GM19395 (cell line): ENCODE measurements around the gene APEH.
"Not testable (repeated sequence)": the region's sequence is repeated elsewhere in the genome, so short reads cannot be mapped to it uniquely, and the experiment has no call there.

ENCODE experiments used
- ATAC-seq: cut with Tn5 transposase; IDR thresholded peaks from one replicate; pipeline ENCODE4 v1.9.1; 2021; ENCODE audit warnings: mild to moderate bottlenecking, moderate library complexity; ENCODE audit not compliant: unreplicated experiment

APEH gene

DNA sequence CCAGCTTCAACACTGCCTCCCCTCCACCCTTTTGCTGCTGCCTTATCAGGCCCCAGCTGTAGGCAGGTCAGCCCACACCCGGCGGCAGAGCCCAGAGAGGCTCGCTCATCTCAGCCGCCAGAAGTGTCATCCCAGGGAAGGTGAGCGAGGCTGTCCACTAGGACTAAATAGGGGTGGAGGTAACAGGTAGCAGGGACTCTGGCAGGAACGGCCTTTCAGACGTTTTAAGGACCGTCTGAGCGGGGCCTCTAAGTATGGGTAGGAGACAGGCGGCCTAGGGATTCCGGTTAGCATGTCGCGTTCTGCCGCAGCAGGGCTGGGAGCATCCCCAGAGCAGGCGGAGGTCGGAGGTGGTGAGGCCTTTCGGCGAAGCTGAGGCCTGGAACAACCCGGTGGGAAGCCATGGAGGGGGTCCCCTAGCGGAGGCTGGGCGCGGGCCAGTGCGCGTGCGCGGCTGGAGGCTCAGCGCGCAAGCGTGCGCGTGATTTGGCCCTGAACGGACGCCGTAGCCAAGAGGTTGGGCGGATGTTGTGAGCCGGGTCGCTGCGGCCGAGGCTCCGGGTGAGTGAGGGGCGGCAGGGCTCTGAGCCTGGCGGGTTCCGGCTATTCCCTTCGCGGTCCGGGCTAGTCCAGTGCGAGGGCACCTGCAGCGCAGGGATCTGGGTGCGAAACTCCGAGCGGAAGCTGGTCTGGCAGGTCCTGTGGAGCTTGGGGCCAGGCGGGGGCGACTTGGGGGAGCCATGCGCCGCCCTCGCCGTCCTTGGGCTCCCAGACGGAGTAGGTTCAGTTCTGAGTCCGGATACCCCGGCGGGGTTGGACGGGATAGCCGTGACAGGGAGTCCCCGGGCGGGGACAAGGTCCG lies 15.1 kb downstream of the APEH start, which contains the start of the genes MST1 and RNF123:
TSS of gene MST1 (minus strand) at position 429 of the 862 bp plus-strand sequence. CDS start 783 bp downstream, outside the sequence.
TSS of gene RNF123 (plus strand) at position 512 of the 862 bp plus-strand sequence. CDS start 1,609 bp downstream, outside the sequence.
- peak; percentile 54 for ATAC-seq

- peak; percentile 9 for ATAC-seq
These were observed 15.9 kb downstream of the APEH start for GRCh38 chr3:49689908-49690624.

DNA sequence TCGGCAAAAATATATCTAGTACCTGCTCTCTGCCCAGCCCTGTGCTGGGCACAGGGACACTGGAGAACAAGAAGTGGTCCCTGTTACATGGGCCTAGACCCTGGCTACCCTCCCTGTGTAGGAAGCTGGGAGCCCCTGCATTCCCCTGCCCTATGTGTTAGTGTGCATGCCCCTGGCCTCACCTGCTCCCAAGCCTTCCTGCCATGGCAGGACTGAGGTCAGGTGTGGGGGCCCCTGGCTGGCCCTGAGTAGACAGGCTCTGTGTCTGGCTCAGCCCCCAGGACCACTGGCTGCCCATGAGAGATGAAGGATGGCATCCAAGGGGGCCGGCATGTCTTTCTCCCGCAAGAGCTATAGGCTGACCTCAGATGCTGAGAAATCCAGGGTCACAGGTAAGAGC lies 16.7 kb downstream of the APEH start:
- not testable (repeated sequence) for ATAC-seq

- not testable (repeated sequence) for ATAC-seq
These were observed 17.3 kb downstream of the APEH start for GRCh38 chr3:49691481-49691880.

- ATAC-seq: not testable (repeated sequence)
These were observed 20.4 kb downstream of the APEH start for GRCh38 chr3:49694409-49695070.

- ATAC-seq: not testable (repeated sequence)
These were observed 21.3 kb downstream of the APEH start for GRCh38 chr3:49695350-49696015.

- ATAC-seq: no peak
These were observed 25.3 kb downstream of the APEH start for GRCh38 chr3:49699281-49699979.

DNA sequence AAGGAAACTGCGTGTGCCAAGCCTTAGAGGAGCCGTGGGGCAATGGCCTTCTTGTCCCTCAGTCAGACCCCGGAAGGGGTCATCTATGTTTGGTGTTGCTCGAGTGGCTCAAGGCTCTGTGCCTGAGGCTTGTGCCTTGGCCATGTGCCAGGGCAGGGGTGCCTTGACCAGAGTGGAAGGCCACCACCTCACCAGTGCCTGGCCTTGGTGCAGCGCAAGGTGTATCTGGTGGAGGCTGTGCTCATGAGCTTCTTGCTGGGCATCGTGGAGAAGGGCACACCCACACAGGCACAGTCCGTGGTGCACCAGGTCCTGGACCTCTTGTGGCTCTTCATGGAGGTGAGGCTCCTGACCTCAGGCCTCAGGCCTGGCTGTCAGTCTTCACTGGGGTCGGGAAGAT lies 25.9 kb downstream of the APEH start:
- no peak for ATAC-seq

DNA sequence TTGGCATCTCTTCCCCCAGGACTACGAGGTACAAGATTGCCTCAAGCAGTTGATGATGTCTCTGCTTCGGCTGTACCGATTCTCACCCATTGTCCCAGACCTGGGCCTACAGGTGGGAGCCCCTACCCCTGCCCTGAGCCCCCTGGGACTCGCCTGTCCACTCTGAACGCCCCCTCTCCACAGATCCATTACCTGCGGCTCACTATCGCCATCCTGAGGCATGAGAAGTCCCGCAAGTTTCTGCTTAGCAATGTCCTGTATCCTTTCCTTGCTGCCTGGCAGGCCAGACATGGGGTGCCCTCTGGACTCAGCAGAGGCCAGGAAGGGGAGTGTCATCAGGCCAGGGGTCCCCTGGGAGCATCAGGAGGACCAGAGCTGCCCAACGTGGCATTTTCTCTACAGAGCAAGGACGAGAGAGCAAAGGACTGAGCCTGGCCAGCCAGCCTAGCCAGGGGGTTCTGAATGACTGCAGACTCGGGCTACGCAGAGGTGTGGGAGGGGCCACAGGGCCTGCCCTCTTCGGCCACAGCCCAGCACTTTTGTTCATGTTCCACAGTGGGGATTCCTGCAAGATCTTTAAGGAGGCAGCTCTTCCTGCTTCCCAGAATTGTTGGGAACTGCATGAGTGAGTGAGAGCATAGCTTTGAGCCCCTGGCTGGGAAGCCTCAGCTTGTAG lies 26.4 kb downstream of the APEH start:
- ATAC-seq: no peak

GRCh38 chr3:49701388-49702077 lies 27.4 kb downstream of the APEH start:
- ATAC-seq: no peak

DNA sequence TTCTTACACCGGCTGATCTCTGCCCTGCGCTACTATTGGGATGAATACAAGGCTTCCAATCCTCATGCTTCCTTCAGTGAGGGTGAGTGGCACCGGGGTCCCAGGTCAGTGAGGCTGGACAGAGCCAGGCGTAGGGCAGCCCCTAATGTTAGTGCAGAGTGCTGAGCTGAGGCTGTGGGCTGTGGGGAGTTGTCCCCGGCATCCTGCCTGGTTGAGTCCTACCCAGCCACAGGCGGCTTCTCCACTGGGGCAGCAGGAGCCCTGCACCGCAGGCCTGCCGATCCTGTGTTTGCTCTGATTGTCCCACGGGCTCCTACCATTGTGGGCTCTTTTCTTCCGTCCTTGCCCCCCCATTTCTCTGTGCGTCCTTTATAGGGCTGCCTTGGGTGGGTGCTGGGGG lies 28.5 kb downstream of the APEH start:
- ATAC-seq: no peak

DNA sequence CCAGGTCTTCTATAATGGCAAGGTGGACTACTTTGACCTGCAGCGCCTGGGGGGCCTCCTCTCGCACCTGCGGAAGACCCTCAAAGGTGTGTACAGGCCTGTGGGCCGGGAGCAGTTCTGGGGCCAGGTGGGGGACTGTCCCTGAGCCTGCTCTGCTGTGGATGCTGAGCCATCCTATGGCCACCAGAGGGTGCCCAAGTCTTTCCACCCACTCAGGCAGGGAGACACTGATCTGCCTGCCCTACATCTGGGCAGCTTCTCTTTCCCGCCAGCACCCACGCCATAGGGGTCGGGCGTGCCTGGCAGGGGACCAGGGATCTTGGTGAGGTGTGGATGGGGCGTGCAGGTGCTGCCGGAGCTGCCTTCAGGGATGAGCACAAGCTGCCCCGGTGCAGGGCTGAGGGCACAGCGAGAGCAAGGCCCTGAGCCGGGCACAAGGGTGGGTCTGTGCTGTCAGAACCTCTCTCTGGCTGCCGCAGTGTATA lies 29.3 kb downstream of the APEH start:
- ATAC-seq: peak; percentile 82

- no peak for ATAC-seq
These were observed 29.8 kb downstream of the APEH start for GRCh38 chr3:49703956-49704355.

GRCh38 chr3:49704629-49705028 lies 30.5 kb downstream of the APEH start:
- ATAC-seq: no peak

GRCh38 chr3:49705390-49705960 lies 31.3 kb downstream of the APEH start:
- ATAC-seq: no peak

- no peak for ATAC-seq
These were observed 32.4 kb downstream of the APEH start for GRCh38 chr3:49706456-49707112.

DNA sequence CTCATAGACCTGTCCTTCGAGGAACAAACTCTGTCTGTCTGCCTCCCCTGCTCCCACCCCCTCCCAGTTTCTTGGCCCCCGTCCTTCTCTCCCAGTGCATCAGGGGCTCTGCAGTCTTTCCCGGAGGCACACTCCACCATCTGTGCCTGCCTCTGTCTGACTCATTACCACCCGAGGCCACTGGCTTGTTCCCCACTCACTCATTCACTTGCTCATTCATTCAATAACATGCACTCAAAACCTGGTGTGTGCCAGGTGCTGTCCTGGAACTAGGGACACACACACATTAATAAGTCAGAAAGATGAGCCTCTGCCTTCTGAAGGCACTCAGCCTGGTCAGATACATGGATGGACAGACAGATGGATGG lies 32.9 kb downstream of the APEH start:
- no peak for ATAC-seq

GRCh38 chr3:49709852-49710251 lies 35.7 kb downstream of the APEH start:
- ATAC-seq: no peak
